GM18870 (cell line): ENCODE measurements around the gene NUP42.
A peak's percentile ranks its signal among the peaks of the same experiment; 100 is the strongest.

Source experiments
- ATAC-seq: cut with Tn5 transposase; IDR thresholded peaks from one replicate; pipeline ENCODE4 v1.9.1; 2021; ENCODE audit warnings: moderate library complexity; ENCODE audit not compliant: unreplicated experiment

NUP42 gene

GRCh38 chr7:23232966-23233365 is 51.1 kb downstream of the NUP42 start:
- ATAC-seq: no peak

DNA sequence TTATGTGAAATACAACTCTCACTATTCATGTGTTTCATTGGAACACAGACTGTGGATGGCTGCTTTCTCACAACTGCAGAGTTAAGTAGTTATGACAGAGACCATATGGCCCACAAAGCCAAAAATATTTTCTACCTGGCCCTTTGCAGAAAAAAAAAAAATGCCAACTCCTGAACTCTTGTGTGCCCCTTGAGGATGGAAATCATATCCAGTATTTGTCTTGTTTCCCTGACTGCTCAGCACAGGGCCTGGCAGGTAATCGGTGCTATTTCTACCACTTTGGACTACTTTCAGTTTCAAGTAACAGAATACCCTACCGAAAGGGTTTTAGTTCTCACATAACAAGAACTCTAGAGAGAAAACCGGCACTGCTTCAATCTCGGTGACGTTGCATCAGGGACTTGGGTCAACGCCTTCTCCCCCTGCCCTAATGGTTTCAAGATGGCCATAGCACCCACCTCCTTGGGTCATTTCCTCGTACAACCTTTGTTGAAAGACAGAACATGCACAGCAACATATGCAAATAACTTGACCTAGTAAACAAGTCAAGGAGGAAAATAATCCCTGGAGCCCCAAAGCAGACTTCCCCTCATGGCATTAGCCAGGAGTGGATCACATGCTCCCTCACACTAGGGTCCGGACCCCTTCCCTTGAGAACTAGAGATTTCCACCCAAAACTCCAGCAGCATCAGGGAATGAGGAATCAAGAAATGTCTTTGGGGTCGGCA is 52.9 kb downstream of the NUP42 start:
- peak; percentile 91 for ATAC-seq

- ATAC-seq: no peak
Measured at GRCh38 chr7:23235813-23236221, 54.0 kb downstream of the NUP42 start.

- no peak for ATAC-seq
Measured at GRCh38 chr7:23237000-23237399, 55.2 kb downstream of the NUP42 start.

DNA sequence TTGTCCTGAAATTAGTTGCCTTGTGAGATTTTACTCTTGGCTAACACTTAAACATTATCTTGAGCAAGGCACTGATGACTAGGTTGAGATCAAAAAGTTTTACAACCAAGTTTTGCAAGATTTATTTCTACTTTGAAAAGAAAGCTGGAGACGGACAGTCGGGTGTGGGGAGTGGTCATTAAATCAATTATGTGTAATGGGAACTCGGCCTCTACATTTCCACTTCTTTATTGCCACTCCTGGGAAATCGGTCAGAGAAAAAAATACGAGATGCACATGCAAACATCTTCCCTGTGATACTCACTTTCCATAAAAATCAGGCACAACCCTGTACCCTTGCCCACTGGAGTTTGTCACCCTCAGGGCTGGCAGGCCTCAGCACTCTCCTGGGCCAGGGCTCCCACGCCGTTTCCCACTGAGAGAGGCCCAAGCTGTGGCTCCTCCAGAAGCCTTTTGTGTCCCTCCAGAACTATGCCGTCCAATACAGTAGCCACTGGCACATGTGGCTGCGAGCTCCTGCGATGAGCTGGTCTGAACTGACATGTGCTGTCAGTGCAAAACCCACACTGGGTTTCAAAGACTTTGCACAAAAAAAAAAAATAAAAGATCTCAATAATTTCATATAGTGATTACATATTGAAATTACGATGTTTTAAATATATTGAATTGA is 57.3 kb downstream of the NUP42 start:
- no peak for ATAC-seq

DNA sequence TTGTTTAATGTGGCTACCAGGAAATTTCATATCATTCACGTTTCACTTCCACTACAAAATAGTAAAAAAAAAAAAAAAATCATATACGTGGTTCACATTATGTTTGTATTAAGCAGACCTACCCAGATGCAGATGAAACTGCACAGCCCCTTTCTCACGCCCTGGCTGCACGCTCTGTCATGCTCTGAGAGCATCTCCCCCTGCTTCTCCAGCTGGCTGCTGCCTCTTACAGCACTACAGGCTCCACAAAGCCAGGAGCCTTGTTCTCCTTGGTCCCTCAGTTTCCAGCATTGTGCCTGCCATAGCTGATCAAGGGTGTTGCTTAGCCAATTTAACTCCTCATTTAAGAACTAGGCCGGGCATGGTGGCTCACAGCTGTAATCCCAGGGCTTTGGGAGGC is 57.9 kb downstream of the NUP42 start:
- no peak for ATAC-seq

DNA sequence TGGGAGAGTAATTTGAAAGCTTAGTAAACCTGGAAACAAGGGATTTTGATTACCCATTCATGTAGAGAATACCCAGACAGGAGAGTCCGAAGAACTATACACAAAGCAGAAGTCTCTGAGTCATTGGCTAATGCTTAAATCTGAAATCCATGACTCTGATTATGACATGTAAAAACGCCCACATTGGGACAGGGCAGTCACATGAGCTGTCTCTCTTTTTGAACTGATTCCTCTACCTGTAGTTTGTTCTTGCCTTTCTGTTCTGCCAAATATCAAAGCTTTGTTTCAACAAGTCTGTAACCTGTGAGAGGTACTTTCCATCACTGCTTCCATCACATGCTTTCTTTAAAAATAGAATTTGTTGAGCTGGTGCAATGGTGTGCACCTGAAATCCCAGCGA is 60.5 kb downstream of the NUP42 start:
- no peak for ATAC-seq

DNA sequence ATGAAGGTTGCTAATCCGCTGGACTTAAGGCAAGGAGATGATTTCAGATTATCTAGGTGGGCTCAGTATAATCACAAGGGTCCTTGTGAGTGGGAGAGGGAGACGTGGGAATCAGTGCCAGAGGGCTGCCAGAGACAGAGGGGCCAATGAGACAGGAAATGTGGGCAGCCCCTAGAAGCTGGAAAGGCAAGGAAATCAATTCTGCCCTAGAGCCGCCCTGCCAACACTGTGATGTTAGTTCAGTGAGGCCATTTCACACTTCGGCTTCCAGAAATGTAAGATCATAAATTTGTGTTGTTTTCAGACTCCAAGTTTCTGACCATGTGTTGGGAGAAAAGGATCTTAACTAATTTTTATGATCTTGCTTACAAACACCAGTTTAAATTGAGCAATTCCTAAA is 61.1 kb downstream of the NUP42 start:
- no peak for ATAC-seq

- ATAC-seq: no peak
Measured at GRCh38 chr7:23246555-23246954, 64.7 kb downstream of the NUP42 start, which contains the start of gene GPNMB. Gene GPNMB (plus strand): TSS chr7:23246775. CDS start chr7:23246858, 83 bp downstream.

DNA sequence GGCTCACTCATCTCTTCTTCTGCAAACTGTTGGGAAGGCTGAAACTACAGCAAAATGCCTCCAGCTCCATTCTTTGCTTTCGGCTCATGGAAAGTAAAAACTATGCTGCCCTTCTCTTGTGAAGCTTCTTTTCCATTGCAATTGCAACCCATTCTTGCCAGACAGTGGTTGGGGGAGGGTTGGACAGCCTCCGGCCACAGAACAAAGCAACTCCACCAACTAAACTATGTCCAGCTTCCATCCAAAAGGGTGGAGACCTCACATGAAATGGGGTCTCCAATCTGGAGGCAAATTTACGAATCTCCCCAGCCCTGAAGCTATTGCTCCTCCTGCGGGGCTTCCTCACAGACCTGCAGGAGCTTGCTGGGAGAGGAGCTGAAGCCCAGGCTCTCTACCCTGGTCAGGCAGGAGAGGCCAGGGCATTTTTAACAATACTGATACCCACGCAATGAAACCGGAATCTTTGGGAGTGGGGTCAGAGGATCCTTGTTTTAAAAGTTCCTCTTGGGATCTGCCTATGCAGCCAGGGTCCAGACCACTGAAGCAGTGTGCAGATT is 65.3 kb downstream of the NUP42 start:
- ATAC-seq: no peak

- ATAC-seq: no peak
Measured at GRCh38 chr7:23247603-23248335, 65.9 kb downstream of the NUP42 start.

GRCh38 chr7:23249486-23249885 is 67.6 kb downstream of the NUP42 start:
- no peak for ATAC-seq
